IMR-90 (cell line): ENCODE data around the gene USH2A. TPM values are rescaled to one million over a fixed set of nuclear protein-coding genes. Genes with fewer than 3 reads are reported as not detected.

Source experiments
- ATAC-seq: fragments of 200-7000 bp; cut with Tn5 transposase; 2 replicates; pipeline ENCODE4 v1.9.1; 2020; ENCODE audit warnings: low read depth, mild to moderate bottlenecking, moderate library complexity
- BruUV-seq: library from RNA; stranded (reverse); fragments of 400-500 nt; replicated peaks from 2 replicates; lab custom pipeline; 2021; lab: Mats Ljungman, UMichigan
- CTCF ChIA-PET: fragments of 300-600 bp; formaldehyde crosslinking; extraction: SDS; loops from one replicate; lab custom pipeline; 2021; ENCODE audit warnings: antibody characterized with exemption; lab: Yijun Ruan, JAX
- POLR2A ChIA-PET: fragments of 300-600 bp; sonication (Branson Sonifier 250); formaldehyde crosslinking; loops from one replicate; lab custom pipeline; 2022; ENCODE audit warnings: antibody characterized with exemption; ENCODE audit not compliant: unreplicated experiment; lab: Charles Lee
- DNase-seq: peaks from one replicate; pipeline ENCODE4 v3.0.0; 2013
- H2AFZ ChIP-seq: replicated peaks from 2 replicates; pipeline ENCODE3; 2013; ENCODE audit warnings: low read length, mild to moderate bottlenecking; ENCODE audit not compliant: poor library complexity
- H2AK5ac ChIP-seq: 2 replicates; pipeline ENCODE4 v1.6.1; 2013; ENCODE audit warnings: low read depth, low read length, inconsistent platforms
- H2AK9ac ChIP-seq: replicated peaks from 2 replicates; pipeline ENCODE3; 2013; ENCODE audit warnings: mild to moderate bottlenecking, low read depth, low read length, moderate library complexity; ENCODE audit not compliant: poor library complexity
- H2BK120ac ChIP-seq: 2 replicates; pipeline ENCODE4 v1.6.1; 2013; ENCODE audit warnings: low read depth, low read length, inconsistent platforms
- H2BK15ac ChIP-seq: 3 replicates; pipeline ENCODE4 v1.6.1; 2013; ENCODE audit warnings: low read depth, low read length, inconsistent platforms
- H2BK20ac ChIP-seq: 2 replicates; pipeline ENCODE4 v1.6.1; 2013; ENCODE audit warnings: low read depth, mild to moderate bottlenecking, inconsistent platforms, low read length, moderate library complexity
- H2BK5ac ChIP-seq: 2 replicates; pipeline ENCODE4 v1.6.1; 2013; ENCODE audit warnings: mild to moderate bottlenecking, low read depth, low read length, inconsistent platforms; ENCODE audit not compliant: poor library complexity, severe bottlenecking
- H3K14ac ChIP-seq: replicated peaks from 2 replicates; pipeline ENCODE4 v1.6.1; 2013; ENCODE audit warnings: low read depth, low read length, inconsistent platforms
- H3K18ac ChIP-seq: 2 replicates; pipeline ENCODE4 v1.6.1; 2013; ENCODE audit warnings: low read depth, low read length, control low read depth
- H3K23ac ChIP-seq: 2 replicates; pipeline ENCODE4 v1.6.1; 2013; ENCODE audit warnings: low read depth, low read length, inconsistent platforms
- H3K27ac ChIP-seq: 2 replicates; pipeline ENCODE4 v1.5.1; 2013; ENCODE audit warnings: mild to moderate bottlenecking, control low read depth, low read length; ENCODE audit not compliant: insufficient read depth
- H3K27me3 ChIP-seq: 2 replicates; pipeline ENCODE4 v1.6.1; 2013; ENCODE audit warnings: low read length; ENCODE audit not compliant: control insufficient read depth, insufficient read depth
- H3K36me3 ChIP-seq: 2 replicates; pipeline ENCODE4 v1.6.1; 2013; ENCODE audit warnings: low read length, mixed read lengths; ENCODE audit not compliant: control insufficient read depth, insufficient read depth
- H3K4ac ChIP-seq: 2 replicates; pipeline ENCODE4 v1.6.1; 2013; ENCODE audit warnings: low read depth, low read length, inconsistent platforms
- H3K4me1 ChIP-seq: 2 replicates; pipeline ENCODE4 v1.6.1; 2013; ENCODE audit warnings: low read length, mixed read lengths; ENCODE audit not compliant: control insufficient read depth, insufficient read depth
- H3K4me2 ChIP-seq: 2 replicates; pipeline ENCODE4 v1.6.1; 2013; ENCODE audit warnings: low read depth, mild to moderate bottlenecking, control low read depth, low read length, moderate library complexity
- H3K4me3 ChIP-seq: 2 replicates; pipeline ENCODE4 v1.5.1; 2013; ENCODE audit warnings: low read depth, mild to moderate bottlenecking, control low read depth, low read length, moderate library complexity; ENCODE audit not compliant: insufficient read depth
- H3K56ac ChIP-seq: 2 replicates; pipeline ENCODE4 v1.6.1; 2013; ENCODE audit warnings: low read length, inconsistent platforms; ENCODE audit not compliant: insufficient read depth; ENCODE audit errors: extremely low read depth
- H3K79me1 ChIP-seq, 2 experiments: 2 replicates each; pipeline ENCODE4 v1.6.1; 2013; ENCODE audit warnings: low read length in 2 of 2, inconsistent platforms in 1 of 2, low read depth in 1 of 2
- H3K9ac ChIP-seq: 2 replicates; pipeline ENCODE4 v1.6.1; 2013; ENCODE audit warnings: low read depth, low read length, control low read depth
- H3K9me1 ChIP-seq: 2 replicates; pipeline ENCODE4 v1.6.1; 2013; ENCODE audit warnings: low read length, inconsistent platforms; ENCODE audit not compliant: insufficient read depth
- H3K9me3 ChIP-seq: 2 replicates; pipeline ENCODE4 v1.6.1; 2013; ENCODE audit warnings: low read length; ENCODE audit not compliant: control insufficient read depth, insufficient read depth
- H4K20me1 ChIP-seq: 2 replicates; pipeline ENCODE4 v1.6.1; 2013; ENCODE audit warnings: low read length, inconsistent platforms; ENCODE audit not compliant: insufficient read depth
- H4K5ac ChIP-seq: 2 replicates; pipeline ENCODE4 v1.6.1; 2013; ENCODE audit warnings: mild to moderate bottlenecking, low read depth, low read length, control low read depth
- H4K8ac ChIP-seq, 2 experiments: 2 replicates each; pipeline ENCODE4 v1.6.1; 2013; ENCODE audit warnings: low read depth in 2 of 2, low read length in 2 of 2, control low read depth in 1 of 2, inconsistent platforms in 1 of 2
- H4K91ac ChIP-seq: 2 replicates; pipeline ENCODE4 v1.6.1; 2013; ENCODE audit warnings: low read depth, low read length, inconsistent platforms; ENCODE audit not compliant: insufficient read depth
- BHLHE40 ChIP-seq: fragments of 150-350 bp; IDR thresholded peaks from 2 replicates; pipeline ENCODE4 v1.6.1; 2016; ENCODE audit warnings: mild to moderate bottlenecking, low read depth, low read length
- CTCF ChIP-seq: conservative IDR thresholded peaks from 2 replicates; pipeline ENCODE4 v1.5.1; 2012; ENCODE audit warnings: mild to moderate bottlenecking, low read depth, low read length, improper control_type of control experiment
- ELK1 ChIP-seq: fragments of 150-350 bp; IDR thresholded peaks from 2 replicates; pipeline ENCODE4 v1.6.1; 2016; ENCODE audit warnings: low read depth, mild to moderate bottlenecking, low read length, moderate library complexity, borderline replicate concordance
- NFE2L2 ChIP-seq: fragments of 150-350 bp; IDR thresholded peaks from 2 replicates; pipeline ENCODE4 v1.6.1; 2016; ENCODE audit warnings: low read depth, mild to moderate bottlenecking, low read length
- POLR2A ChIP-seq: IDR thresholded peaks from 2 replicates; pipeline ENCODE4 v1.6.1; 2012; ENCODE audit warnings: mild to moderate bottlenecking, low read depth, low read length
- RFX5 ChIP-seq: IDR thresholded peaks from 2 replicates; pipeline ENCODE4 v1.8.0; 2012; ENCODE audit warnings: low read depth, mild to moderate bottlenecking, low read length, moderate library complexity
- SMC3 ChIP-seq: fragments of 150-350 bp; IDR thresholded peaks from 2 replicates; pipeline ENCODE4 v1.6.1; 2016; ENCODE audit warnings: low read depth, mild to moderate bottlenecking, antibody characterized with exemption, low read length, moderate library complexity
- USF2 ChIP-seq: fragments of 150-350 bp; IDR thresholded peaks from 2 replicates; pipeline ENCODE4 v1.6.1; 2017; ENCODE audit warnings: mild to moderate bottlenecking, antibody characterized with exemption, low read length, low read depth
- WGBS, 2 experiments: methylation state at CpG; one replicate each; pipeline versions ENCODE4 v1.1.5 to v1.1.7; 2013; ENCODE audit warnings: missing lambda C conversion rate in 2 of 2; ENCODE audit not compliant: insufficient read length in 1 of 2; ENCODE audit errors: extremely low coverage in 2 of 2; 5-methylcytosine and 5-hydroxymethylcytosine counted together
- dilution Hi-C: fragments of 300-500 bp; cut with HindIII; formaldehyde crosslinking; loops from one replicate; pipeline ENCODE4 v1.14.3; 2018; ENCODE audit warnings: low sequenced_read_pairs; ENCODE audit not compliant: unreplicated experiment
- in situ Hi-C: fragments of 300-500 bp; cut with MboI; formaldehyde crosslinking; loops from 3 replicates; pipeline ENCODE4 v1.14.3; 2019; ENCODE audit warnings: low sequenced_read_pairs, inconsistent platforms, mixed read lengths
- intact Hi-C: fragments of 100-400 bp; cut with micrococcal nuclease; formaldehyde crosslinking; loops from 2 replicates; pipeline ENCODE4 v1.10.0; 2022
- polyA plus RNA-seq, 3 experiments: library from polyadenylated mRNA; depleted of rRNA; stranded (reverse); fragments of >200 nt; gene quantifications; 2 replicates each; pipeline ENCODE4 v1.2.3, GENCODE V29; 2012; ENCODE audit warnings: low replicate concordance in 1 of 3
- total RNA-seq: library from RNA; depleted of rRNA; stranded (reverse); fragments of >200 nt; gene quantifications from 2 replicates; pipeline ENCODE4 v1.2.3, GENCODE V29; 2012

The USH2A gene
- total and polyA plus RNA-seq, 2 of the 4 experiments (the other 2 are of a cell fraction), result under 0.01 to 0.02 TPM

GRCh38 chr1:216049741-216050430 lies 373.4 kb downstream of the USH2A start:
- Histone ChIP-seq H3K4ac (no peak overlapping the region), H2AFZ (no peak overlapping the region), H3K27ac (no peak overlapping the region), H2BK120ac (no peak overlapping the region), H3K56ac (no peak overlapping the region), H3K23ac (no peak overlapping the region), H4K5ac (no peak overlapping the region), H3K9me1 (0 out of 2 replicates have a peak, but pooled peaks cover 3% of the 10 kb centered on the region), H3K18ac (no peak overlapping the region), H4K20me1 (no peaks in the 10 kb centered on the region), H2BK15ac (peak overlapping the region; percentile 13; the same call in 1 of the 3 replicates), H3K9me3 (no peaks in the 10 kb centered on the region), H3K79me1 (no peaks in the 10 kb centered on the region), H2AK9ac (no peak overlapping the region), H3K14ac (no peak overlapping the region), H4K91ac (no peak overlapping the region), H3K4me2 (no peak overlapping the region), H3K4me1 (peaks cover 5% of the 10 kb centered on the region), H3K36me3 (no peaks in the 10 kb centered on the region), H3K4me3 (no peak overlapping the region), H2AK5ac (no peak overlapping the region), H3K9ac (no peak overlapping the region), H2BK5ac (no peak overlapping the region), H3K27me3 (no peaks in the 10 kb centered on the region), H2BK20ac (no peak overlapping the region), H4K8ac (no peak overlapping the region)
- 60% methylated on average over 3 of the region's 9 CpGs; no CpG with 5 or more reads in 1 of the 2 experiments for WGBS, 2 experiments
- in situ Hi-C loops, result no loop called here
- CTCF ChIA-PET, result interaction anchor here (0.7 to 1.3 kb wide), 3 partner anchors 12 to 45 kb away, joined by 3 read pairs; no protein-coding TSS in a partner anchor
- DNase-seq, result no peak
- dilution Hi-C loops, result no loop called here
- ATAC-seq, result no peak
- intact Hi-C loops, result no loop called here
- POLR2A ChIA-PET, result no interaction called here
- no TSS peak for BruUV-seq
- no peak for TF ChIP-seq NFE2L2
- no peak for TF ChIP-seq ELK1
- TF ChIP-seq SMC3, result no peak
- TF ChIP-seq CTCF, result no peak
- TF ChIP-seq BHLHE40, result no peak
- TF ChIP-seq USF2, result no peak
- no peak for TF ChIP-seq RFX5
- TF ChIP-seq POLR2A, result no peak
